HepG2 (cell line): ENCODE data around the gene PSMB3. TPM values are rescaled to one million over a fixed set of nuclear protein-coding genes. Genes with fewer than 3 reads are reported as not detected.

Experiments used
- ATF7-NPFF ChIP-seq: sonication (generic); formaldehyde crosslinking; IDR thresholded peaks from 2 replicates; pipeline ENCODE4 v1.8.1; 2023; ENCODE audit warnings: mild to moderate bottlenecking, low read depth, missing genetic modification reagents, moderate library complexity
- MED13 ChIP-seq: sonication (generic); formaldehyde crosslinking; IDR thresholded peaks from 2 replicates; pipeline ENCODE4 v1.5.0; 2020; ENCODE audit warnings: missing genetic modification reagents
- MEIS1 ChIP-seq: sonication (generic); formaldehyde crosslinking; IDR thresholded peaks from 2 replicates; pipeline ENCODE4 v1.9.0; 2021; ENCODE audit warnings: mild to moderate bottlenecking, missing genetic modification reagents, moderate library complexity, borderline replicate concordance
- NFATC3 ChIP-seq: sonication (generic); formaldehyde crosslinking; IDR thresholded peaks from 2 replicates; pipeline ENCODE4 v1.5.1; 2020; ENCODE audit warnings: mild to moderate bottlenecking, missing genetic modification reagents
- TEAD2 ChIP-seq: sonication (generic); formaldehyde crosslinking; IDR thresholded peaks from 2 replicates; pipeline ENCODE4 v1.9.0; 2021; ENCODE audit warnings: missing genetic modification reagents
- ZFP37 ChIP-seq: sonication (generic); formaldehyde crosslinking; IDR thresholded peaks from 2 replicates; pipeline ENCODE4 v1.4.0; 2020; ENCODE audit warnings: missing genetic modification reagents, borderline replicate concordance
- ZNF570 ChIP-seq: sonication (generic); formaldehyde crosslinking; IDR thresholded peaks from 2 replicates; pipeline ENCODE4 v1.4.0; 2020; ENCODE audit warnings: mild to moderate bottlenecking, missing genetic modification reagents, borderline replicate concordance
- ZNF7 ChIP-seq: IDR thresholded peaks from 2 replicates; pipeline ENCODE4 v1.6.1; 2016; ENCODE audit warnings: missing biosample characterization, missing genetic modification reagents
- ZNF768 ChIP-seq: sonication (generic); formaldehyde crosslinking; IDR thresholded peaks from 2 replicates; pipeline ENCODE4 v1.4.0; 2020; ENCODE audit warnings: missing genetic modification reagents
- polyA plus RNA-seq, 8 experiments: library from polyadenylated mRNA; depleted of rRNA in 3 of 8; stranded (reverse) in 7 of 8; unstranded in 1 of 8; fragments of >200 nt; fragmentation: Illumina TruSeq in 4 of 8; extraction: Trizol in 4 of 8; gene quantifications; 2 replicates each; pipeline versions ENCODE4 v1.2.1 to v1.2.3, GENCODE V29; 2011 to 2016; ENCODE audit warnings: low read depth in 4 of 8, missing spikeins in 1 of 8, mixed read lengths in 1 of 8; ENCODE audit not compliant: insufficient read depth in 1 of 8
- total RNA-seq, 5 experiments: library from RNA; depleted of rRNA; stranded (reverse); fragments of >200 nt; fragmentation: Illumina TruSeq; extraction: Trizol; gene quantifications; 2 replicates each; pipeline ENCODE4 v1.2.3, GENCODE V29; 2016; ENCODE audit warnings: low read depth in 1 of 5
- TF ChIP-seq, protein P1 (sequence below): sonication (generic); formaldehyde crosslinking; IDR thresholded peaks from 2 replicates; pipeline ENCODE4 v1.5.1; 2020; ENCODE audit warnings: mild to moderate bottlenecking, missing genetic modification reagents, moderate library complexity
- TF ChIP-seq, protein P2 (sequence below): sonication (generic); formaldehyde crosslinking; IDR thresholded peaks from 2 replicates; pipeline ENCODE4 v1.5.1; 2020; ENCODE audit warnings: mild to moderate bottlenecking, missing genetic modification reagents, moderate library complexity
- TF ChIP-seq, protein P3 (sequence below): sonication (generic); formaldehyde crosslinking; IDR thresholded peaks from 2 replicates; pipeline ENCODE4 v1.4.0; 2020; ENCODE audit warnings: mild to moderate bottlenecking, missing genetic modification reagents
- TF ChIP-seq, protein P4 (sequence below): sonication (generic); formaldehyde crosslinking; IDR thresholded peaks from 2 replicates; pipeline ENCODE4 v1.4.0; 2020; ENCODE audit warnings: missing genetic modification reagents
- TF ChIP-seq, protein P5 (sequence below): sonication (generic); formaldehyde crosslinking; IDR thresholded peaks from 2 replicates; pipeline ENCODE4 v1.4.0; 2020; ENCODE audit warnings: missing genetic modification reagents
- TF ChIP-seq, protein P6 (sequence below): sonication (generic); formaldehyde crosslinking; IDR thresholded peaks from 2 replicates; pipeline ENCODE4 v1.5.0; 2020; ENCODE audit warnings: missing genetic modification reagents
- TF ChIP-seq, protein P7 (sequence below): sonication (generic); formaldehyde crosslinking; IDR thresholded peaks from 2 replicates; pipeline ENCODE4 v1.4.0; 2020; ENCODE audit warnings: missing genetic modification reagents

The PSMB3 gene
- total and polyA plus RNA-seq, 2 of the 13 experiments (the other 11 are each of a cell fraction or from before 2014, with no cell fraction given): 366 to 517 TPM

DNA sequence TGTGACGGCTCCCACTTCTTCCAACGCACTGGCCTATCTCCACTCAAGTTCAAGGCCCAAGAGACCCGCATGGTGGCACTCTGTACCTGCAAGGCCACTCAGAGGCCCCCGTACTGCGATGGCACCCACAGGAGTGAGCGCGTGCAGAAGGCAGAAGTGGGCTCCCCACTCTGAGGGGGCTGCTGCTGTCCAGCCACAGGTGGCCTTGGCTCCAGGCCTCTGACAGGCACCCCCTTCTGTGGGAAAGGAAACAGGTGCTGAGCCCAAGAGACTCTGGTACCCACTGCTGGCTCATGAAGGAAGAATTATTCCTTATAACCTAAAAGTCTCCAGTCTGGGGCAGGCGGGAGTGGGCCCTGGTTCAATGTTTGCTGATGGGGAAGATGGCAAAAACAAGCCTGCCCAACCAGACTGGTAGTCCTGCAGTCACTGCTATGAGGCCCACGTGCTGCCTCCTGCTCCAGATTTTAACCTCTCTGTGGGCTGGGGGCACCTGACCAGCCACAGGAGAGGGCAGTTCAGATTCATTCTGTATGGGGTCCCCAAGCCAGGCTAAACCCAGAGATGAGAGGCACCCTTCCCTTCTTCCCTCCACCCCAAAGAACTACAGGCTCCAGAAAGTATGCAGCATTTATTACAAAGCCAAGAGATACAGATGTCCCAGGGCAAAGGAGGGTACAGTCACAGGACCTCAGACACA lies 19.1 kb upstream of the PSMB3 start (continued):
- TF ChIP-seq, protein P1, sequence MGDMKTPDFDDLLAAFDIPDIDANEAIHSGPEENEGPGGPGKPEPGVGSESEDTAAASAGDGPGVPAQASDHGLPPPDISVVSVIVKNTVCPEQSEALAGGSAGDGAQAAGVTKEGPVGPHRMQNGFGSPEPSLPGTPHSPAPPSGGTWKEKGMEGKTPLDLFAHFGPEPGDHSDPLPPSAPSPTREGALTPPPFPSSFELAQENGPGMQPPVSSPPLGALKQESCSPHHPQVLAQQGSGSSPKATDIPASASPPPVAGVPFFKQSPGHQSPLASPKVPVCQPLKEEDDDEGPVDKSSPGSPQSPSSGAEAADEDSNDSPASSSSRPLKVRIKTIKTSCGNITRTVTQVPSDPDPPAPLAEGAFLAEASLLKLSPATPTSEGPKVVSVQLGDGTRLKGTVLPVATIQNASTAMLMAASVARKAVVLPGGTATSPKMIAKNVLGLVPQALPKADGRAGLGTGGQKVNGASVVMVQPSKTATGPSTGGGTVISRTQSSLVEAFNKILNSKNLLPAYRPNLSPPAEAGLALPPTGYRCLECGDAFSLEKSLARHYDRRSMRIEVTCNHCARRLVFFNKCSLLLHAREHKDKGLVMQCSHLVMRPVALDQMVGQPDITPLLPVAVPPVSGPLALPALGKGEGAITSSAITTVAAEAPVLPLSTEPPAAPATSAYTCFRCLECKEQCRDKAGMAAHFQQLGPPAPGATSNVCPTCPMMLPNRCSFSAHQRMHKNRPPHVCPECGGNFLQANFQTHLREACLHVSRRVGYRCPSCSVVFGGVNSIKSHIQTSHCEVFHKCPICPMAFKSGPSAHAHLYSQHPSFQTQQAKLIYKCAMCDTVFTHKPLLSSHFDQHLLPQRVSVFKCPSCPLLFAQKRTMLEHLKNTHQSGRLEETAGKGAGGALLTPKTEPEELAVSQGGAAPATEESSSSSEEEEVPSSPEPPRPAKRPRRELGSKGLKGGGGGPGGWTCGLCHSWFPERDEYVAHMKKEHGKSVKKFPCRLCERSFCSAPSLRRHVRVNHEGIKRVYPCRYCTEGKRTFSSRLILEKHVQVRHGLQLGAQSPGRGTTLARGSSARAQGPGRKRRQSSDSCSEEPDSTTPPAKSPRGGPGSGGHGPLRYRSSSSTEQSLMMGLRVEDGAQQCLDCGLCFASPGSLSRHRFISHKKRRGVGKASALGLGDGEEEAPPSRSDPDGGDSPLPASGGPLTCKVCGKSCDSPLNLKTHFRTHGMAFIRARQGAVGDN (CRISPR knock-in tag): peak; percentile 5; the same call in 1 of the 2 replicates
- TF ChIP-seq, protein P2, sequence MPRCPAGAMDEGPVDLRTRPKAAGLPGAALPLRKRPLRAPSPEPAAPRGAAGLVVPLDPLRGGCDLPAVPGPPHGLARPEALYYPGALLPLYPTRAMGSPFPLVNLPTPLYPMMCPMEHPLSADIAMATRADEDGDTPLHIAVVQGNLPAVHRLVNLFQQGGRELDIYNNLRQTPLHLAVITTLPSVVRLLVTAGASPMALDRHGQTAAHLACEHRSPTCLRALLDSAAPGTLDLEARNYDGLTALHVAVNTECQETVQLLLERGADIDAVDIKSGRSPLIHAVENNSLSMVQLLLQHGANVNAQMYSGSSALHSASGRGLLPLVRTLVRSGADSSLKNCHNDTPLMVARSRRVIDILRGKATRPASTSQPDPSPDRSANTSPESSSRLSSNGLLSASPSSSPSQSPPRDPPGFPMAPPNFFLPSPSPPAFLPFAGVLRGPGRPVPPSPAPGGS (CRISPR knock-in tag): peak; percentile 59; the same call in 1 of the 2 replicates
- TF ChIP-seq TEAD2 (CRISPR knock-in tag) (0 out of 2 replicates have a peak, but pooled peaks have one; percentile 31), ZNF768 (CRISPR knock-in tag) (peak; percentile 20; the same call in 1 of the 2 replicates), ZFP37 (CRISPR knock-in tag) (no peak), ZNF7 (CRISPR knock-in tag) (no peak), MED13 (CRISPR knock-in tag) (peak; percentile 42; the same call in 1 of the 2 replicates), ZNF570 (CRISPR knock-in tag) (no peak), MEIS1 (CRISPR knock-in tag) (no peak), NFATC3 (CRISPR knock-in tag) (no peak), ATF7-NPFF (0 out of 2 replicates have a peak, but pooled peaks have one; percentile 15)
- TF ChIP-seq, protein P3, sequence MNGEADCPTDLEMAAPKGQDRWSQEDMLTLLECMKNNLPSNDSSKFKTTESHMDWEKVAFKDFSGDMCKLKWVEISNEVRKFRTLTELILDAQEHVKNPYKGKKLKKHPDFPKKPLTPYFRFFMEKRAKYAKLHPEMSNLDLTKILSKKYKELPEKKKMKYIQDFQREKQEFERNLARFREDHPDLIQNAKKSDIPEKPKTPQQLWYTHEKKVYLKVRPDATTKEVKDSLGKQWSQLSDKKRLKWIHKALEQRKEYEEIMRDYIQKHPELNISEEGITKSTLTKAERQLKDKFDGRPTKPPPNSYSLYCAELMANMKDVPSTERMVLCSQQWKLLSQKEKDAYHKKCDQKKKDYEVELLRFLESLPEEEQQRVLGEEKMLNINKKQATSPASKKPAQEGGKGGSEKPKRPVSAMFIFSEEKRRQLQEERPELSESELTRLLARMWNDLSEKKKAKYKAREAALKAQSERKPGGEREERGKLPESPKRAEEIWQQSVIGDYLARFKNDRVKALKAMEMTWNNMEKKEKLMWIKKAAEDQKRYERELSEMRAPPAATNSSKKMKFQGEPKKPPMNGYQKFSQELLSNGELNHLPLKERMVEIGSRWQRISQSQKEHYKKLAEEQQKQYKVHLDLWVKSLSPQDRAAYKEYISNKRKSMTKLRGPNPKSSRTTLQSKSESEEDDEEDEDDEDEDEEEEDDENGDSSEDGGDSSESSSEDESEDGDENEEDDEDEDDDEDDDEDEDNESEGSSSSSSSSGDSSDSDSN (CRISPR knock-in tag): peak; percentile 1; the same call in 1 of the 2 replicates
- TF ChIP-seq, protein P4, sequence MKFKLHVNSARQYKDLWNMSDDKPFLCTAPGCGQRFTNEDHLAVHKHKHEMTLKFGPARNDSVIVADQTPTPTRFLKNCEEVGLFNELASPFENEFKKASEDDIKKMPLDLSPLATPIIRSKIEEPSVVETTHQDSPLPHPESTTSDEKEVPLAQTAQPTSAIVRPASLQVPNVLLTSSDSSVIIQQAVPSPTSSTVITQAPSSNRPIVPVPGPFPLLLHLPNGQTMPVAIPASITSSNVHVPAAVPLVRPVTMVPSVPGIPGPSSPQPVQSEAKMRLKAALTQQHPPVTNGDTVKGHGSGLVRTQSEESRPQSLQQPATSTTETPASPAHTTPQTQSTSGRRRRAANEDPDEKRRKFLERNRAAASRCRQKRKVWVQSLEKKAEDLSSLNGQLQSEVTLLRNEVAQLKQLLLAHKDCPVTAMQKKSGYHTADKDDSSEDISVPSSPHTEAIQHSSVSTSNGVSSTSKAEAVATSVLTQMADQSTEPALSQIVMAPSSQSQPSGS (CRISPR knock-in tag): no peak
- TF ChIP-seq, protein P5, sequence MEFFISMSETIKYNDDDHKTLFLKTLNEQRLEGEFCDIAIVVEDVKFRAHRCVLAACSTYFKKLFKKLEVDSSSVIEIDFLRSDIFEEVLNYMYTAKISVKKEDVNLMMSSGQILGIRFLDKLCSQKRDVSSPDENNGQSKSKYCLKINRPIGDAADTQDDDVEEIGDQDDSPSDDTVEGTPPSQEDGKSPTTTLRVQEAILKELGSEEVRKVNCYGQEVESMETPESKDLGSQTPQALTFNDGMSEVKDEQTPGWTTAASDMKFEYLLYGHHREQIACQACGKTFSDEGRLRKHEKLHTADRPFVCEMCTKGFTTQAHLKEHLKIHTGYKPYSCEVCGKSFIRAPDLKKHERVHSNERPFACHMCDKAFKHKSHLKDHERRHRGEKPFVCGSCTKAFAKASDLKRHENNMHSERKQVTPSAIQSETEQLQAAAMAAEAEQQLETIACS (CRISPR knock-in tag): 0 out of 2 replicates have a peak, but pooled peaks have one; percentile 39
- TF ChIP-seq, protein P6, sequence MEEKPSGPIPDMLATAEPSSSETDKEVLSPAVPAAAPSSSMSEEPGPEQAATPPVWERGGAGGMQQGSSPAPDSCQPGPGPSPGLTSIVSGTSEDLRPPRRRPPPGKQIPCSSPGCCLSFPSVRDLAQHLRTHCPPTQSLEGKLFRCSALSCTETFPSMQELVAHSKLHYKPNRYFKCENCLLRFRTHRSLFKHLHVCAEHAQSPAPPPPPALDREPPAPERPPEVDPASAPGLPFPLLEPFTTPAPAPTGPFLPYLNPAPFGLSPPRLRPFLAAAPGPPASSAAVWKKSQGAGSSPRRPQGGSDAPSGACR (CRISPR knock-in tag): no peak
- TF ChIP-seq, protein P7, sequence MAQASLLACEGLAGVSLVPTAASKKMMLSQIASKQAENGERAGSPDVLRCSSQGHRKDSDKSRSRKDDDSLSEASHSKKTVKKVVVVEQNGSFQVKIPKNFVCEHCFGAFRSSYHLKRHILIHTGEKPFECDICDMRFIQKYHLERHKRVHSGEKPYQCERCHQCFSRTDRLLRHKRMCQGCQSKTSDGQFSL (CRISPR knock-in tag): peak; percentile 23; the same call in 1 of the 2 replicates
